ENCODE measurements around the gene SCT.

GRCh38 chr11:587978-588380 lies 39.0 kb downstream of the SCT start:
- TF ChIP-seq CTCF (conservative IDR thresholded peaks at IDR 0.05 in 1 of 2, IDR thresholded peaks at IDR 0.05 in 1 of 2; ENCODE audit: low read depth in 1 of 2, low read length in 2 of 2) (no peak), EZH2 (IDR thresholded peaks at IDR 0.05; ENCODE audit: low read length, missing control alignments) (no peak)

Data from fibroblast of lung (primary cell).